ENCODE data around the gene SLC28A3. TPM values are rescaled to one million over a fixed set of nuclear protein-coding genes. Genes with fewer than 3 reads are reported as not detected.

The SLC28A3 gene
- total RNA-seq, 2 donors from 2014 or later = 0.09 to 2.8 TPM

DNA sequence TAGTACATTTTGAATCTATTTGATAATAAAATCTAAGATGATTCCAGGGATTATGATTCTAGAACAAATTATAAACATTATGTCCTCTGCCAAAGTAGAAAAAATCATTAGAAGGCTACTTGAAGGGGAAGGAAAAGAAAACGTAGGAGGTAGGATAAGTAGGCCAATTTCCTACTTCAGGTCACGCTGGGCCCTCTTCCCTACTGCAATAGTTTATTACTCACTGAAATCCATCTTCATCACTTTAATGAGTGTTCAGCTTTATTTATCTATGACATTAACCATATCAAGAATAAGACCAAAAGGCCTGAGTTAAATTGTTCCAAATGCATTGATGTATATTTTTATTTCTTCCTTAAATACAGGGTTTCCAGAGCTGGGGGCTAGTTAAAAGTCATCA lies 21.6 kb downstream of the SLC28A3 start:
- DNase-seq (ENCODE audit: low spot score in 2 of 2) (no peak), ATAC-seq (no peak)
- Mint-ChIP-seq H3K9me3 (no peaks in the 10 kb centered on the region), H3K27ac (no peak overlapping the region), H3K36me3 (no peaks in the 10 kb centered on the region)

DNA sequence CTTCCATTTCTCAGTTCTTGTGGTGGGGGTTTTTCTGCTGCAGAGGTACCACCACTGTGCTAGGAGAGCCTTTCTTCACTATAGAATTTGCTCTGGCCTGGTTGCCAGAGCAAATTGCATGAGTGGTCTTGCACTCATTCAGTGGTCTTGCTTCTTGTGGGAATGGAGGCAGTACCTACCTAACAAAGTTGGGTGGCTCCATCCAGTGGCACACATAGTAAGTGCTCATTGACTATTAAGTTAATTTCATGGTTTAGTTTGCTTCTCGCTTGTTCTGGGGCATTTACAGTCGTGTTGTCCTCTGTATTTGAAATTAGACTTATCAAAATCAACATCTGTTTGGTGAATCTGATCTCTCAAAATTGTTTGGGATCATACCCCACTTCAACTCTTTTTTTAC lies 23.0 kb downstream of the SLC28A3 start:
- Mint-ChIP-seq H3K9me3 (no peaks in the 10 kb centered on the region), H3K36me3 (no peaks in the 10 kb centered on the region), H3K27ac (no peak overlapping the region)
- no peak for DNase-seq (ENCODE audit: low spot score in 2 of 2)
- peak in 1 of 2 donors; percentile 70 for ATAC-seq

DNA sequence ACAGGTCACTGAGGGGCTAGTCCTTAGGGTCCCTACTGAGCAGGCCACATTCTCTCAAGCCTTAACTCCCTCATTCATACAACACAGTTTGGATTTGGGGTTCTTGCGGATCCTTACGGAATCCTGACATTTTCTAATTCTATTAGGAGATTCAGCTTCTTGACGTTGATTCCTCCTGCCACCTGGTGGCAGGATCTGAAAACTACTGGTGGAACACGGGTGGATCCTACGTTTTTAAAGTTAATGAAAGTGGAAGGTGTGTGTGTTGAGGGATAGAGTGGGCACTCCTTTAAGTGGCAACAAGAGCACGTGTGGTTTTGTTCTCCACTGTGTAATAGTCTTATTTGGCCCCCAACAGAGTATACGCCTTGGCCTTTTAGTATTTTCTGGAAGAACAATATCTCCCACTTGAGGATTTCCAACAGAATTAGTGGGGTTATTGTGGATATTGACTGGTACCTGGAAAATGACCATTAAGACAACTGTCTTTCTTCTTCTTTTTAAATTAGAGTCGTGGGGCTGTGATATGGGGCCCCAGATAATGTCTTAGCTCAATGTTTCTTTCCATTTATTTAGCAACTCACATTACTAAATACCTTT lies 25.2 kb downstream of the SLC28A3 start:
- H3K36me3 Mint-ChIP-seq = no peaks in the 10 kb centered on the region
- H3K9me3 Mint-ChIP-seq = no peaks in the 10 kb centered on the region
- ATAC-seq = peak; percentile 65 to 77
- peak overlapping the region in 1 of 2 donors; percentile 52 for H3K27ac Mint-ChIP-seq
- DNase-seq (ENCODE audit: low spot score in 2 of 2) = peak in 1 of 2 donors; percentile 67

DNA sequence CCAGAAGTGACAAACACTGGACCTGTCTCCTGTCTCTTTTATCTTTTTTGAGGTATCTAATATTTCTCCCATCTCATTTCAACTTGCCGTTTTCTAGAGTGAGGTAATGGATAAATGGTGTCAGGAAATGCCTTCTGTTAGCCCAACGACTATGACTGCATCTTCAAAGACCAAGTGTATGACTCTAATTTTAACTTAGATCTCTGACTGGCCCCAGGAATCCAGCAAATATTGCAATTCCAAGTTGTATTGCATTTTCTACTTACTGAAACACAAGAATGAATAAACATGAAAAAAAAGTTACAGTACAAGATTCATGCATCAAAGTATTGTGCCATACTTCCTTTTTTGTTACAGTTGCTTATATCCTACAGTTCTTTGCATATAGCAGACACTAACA lies 26.3 kb downstream of the SLC28A3 start:
- Mint-ChIP-seq H3K9me3 (no peaks in the 10 kb centered on the region), H3K36me3 (no peaks in the 10 kb centered on the region), H3K27ac (peak overlapping the region in 1 of 2 donors; percentile 52)
- ATAC-seq = no peak
- no peak for DNase-seq (ENCODE audit: low spot score in 2 of 2)

DNA sequence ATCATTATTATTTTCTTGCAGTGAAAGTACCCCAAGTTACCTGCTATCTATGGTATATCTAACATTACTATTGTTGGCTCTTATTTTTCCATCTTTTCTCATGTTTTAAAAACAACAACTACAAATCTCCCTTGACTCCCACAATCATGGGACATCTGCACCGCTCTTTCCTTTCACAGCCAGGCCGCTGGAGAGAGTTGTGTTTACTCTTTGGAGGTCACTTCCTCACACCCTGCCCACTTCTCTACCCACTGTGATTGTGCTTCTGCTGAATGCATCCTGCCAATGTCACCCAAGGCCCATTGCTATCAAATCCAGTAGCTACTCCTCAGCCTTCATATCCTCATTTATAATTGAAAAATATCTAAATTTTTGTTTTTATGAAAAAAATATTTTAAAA lies 29.7 kb downstream of the SLC28A3 start:
- DNase-seq (ENCODE audit: low spot score in 2 of 2) (no peak), ATAC-seq (no peak)
- no peaks in the 10 kb centered on the region for H3K36me3 Mint-ChIP-seq
- no peaks in the 10 kb centered on the region for H3K9me3 Mint-ChIP-seq
- no peak overlapping the region for H3K27ac Mint-ChIP-seq

DNA sequence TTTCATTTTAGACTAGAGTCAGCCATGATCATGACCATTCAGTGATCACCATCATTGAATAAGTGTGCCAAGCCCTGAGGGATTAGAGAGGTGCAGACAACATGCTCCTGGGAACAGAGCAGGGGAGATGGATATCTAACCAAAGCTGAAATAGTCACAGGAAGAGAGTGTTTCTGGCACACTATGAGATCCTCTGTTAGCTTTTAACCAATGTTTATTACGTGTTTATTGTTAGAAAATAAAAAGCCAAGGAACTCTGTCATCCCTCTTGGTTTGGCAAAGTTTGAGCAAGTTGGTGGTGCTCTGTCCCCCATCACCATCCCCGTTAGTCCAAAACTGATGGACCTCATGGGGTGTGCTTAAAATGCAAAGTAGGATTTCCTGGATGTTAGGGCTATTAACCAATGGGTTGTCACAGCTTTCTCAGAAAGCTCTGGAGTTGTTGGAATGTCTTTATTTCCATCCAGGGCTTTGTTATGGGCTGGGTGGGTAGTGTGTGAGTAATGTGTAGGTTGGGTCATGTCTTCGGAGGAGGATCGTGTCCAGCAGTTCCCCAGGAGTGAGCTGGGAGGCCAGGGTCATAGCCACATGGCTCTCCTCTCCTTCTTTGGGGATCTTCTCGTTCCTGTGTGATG lies 34.9 kb downstream of the SLC28A3 start:
- Mint-ChIP-seq H3K36me3 (peaks cover 0 to 15% of the 10 kb centered on the region in 2 donors), H3K9me3 (peaks cover 0 to 15% of the 10 kb centered on the region in 2 donors), H3K27ac (peak overlapping the region in 1 of 2 donors; percentile 4)
- DNase-seq (ENCODE audit: low spot score in 2 of 2) (no peak), ATAC-seq (no peak)

DNA sequence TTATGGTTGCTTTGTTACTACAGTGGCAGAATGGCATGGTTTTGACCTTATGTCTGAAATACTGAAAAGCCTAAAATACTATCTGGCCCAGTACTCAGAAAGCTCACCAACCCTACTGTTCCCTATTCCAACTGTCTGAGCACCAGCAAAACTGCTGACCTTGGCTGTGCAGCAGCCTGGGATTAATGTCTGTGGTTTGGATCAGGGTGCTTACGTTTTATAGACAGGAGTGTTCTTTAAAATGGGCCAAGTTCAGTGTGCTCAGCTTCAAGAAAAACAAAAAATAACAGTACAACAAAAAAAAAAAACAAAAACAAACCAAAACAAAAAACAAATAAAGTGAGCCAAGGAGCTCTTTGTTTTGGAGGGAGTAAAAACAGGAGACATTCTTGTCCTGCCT lies 36.4 kb downstream of the SLC28A3 start:
- peaks cover 0 to 23% of the 10 kb centered on the region in 2 donors for H3K36me3 Mint-ChIP-seq
- ATAC-seq (no peak), DNase-seq (ENCODE audit: low spot score in 2 of 2) (no peak)
- H3K27ac Mint-ChIP-seq = no peak overlapping the region
- H3K9me3 Mint-ChIP-seq = peaks cover 0 to 17% of the 10 kb centered on the region in 2 donors

DNA sequence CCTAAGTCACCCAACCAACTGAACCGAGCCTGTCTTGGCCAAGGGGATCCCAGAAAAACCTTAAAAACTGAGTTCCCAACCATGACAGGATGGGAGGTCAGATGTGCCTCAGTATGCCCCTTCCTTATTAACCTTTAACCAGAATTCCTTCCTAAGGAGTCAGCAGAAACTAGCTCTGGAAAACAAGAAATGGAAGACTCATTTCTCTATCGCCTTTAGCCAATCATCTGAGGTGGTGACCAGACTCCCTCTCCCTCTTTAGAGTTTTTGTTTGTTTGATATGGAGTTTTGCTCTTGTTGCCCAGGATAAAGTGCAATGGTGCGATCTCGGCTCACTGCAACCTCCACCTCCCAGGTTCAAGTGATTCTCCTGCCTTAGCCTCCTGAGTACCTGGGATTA lies 37.5 kb downstream of the SLC28A3 start:
- peaks cover 0 to 22% of the 10 kb centered on the region in 2 donors for H3K9me3 Mint-ChIP-seq
- DNase-seq (ENCODE audit: low spot score in 2 of 2) (no peak), ATAC-seq (no peak)
- peaks cover 0 to 33% of the 10 kb centered on the region in 2 donors for H3K36me3 Mint-ChIP-seq
- H3K27ac Mint-ChIP-seq = no peak overlapping the region

DNA sequence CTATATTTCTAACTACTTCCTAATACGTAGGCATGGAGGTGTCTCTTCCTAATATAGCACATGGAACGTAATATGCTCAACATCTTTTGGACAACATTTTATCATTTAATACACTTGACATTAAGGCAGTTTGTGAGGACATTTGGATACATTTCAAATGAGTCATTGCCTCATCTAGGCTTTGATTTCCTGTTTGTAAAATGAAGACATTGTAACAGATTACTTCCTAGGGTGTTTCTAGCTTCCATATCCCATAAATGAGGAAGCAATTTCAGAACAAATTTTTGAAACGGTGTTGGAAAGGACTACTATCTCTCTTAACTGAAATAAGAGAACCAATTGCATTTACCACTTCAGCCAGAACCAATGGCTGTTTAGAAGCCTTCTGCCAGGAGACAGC lies 38.7 kb downstream of the SLC28A3 start:
- Mint-ChIP-seq H3K36me3 (peaks cover 0 to 43% of the 10 kb centered on the region in 2 donors), H3K27ac (no peak overlapping the region), H3K9me3 (peaks cover 0 to 29% of the 10 kb centered on the region in 2 donors)
- no peak for DNase-seq (ENCODE audit: low spot score in 2 of 2)
- ATAC-seq = peak in 1 of 2 donors; percentile 8

DNA sequence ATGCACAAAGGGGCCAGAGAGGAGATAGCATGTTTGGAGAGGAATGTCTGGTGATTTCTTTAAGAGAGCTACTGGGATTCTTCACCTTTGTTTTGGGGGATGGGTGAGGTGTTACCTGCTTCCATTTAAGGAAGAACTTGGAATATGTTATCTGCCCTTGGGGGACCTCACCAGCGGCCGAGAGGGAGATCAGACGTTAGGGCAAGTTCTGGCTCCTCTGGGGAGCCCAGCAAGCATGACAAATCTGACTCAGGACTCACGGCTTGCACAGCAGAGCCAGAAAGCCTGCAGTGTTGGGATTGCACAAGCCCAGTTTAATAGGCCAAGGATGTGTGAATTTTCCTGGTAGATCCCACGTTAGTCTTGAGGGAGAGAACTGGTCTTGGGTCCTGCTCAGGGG lies 40.3 kb downstream of the SLC28A3 start:
- ATAC-seq = no peak
- peaks cover 0 to 29% of the 10 kb centered on the region in 2 donors for H3K9me3 Mint-ChIP-seq
- H3K36me3 Mint-ChIP-seq = peaks cover 0 to 43% of the 10 kb centered on the region in 2 donors
- DNase-seq (ENCODE audit: low spot score in 2 of 2) = no peak
- H3K27ac Mint-ChIP-seq = peak overlapping the region in 1 of 2 donors; percentile 33

DNA sequence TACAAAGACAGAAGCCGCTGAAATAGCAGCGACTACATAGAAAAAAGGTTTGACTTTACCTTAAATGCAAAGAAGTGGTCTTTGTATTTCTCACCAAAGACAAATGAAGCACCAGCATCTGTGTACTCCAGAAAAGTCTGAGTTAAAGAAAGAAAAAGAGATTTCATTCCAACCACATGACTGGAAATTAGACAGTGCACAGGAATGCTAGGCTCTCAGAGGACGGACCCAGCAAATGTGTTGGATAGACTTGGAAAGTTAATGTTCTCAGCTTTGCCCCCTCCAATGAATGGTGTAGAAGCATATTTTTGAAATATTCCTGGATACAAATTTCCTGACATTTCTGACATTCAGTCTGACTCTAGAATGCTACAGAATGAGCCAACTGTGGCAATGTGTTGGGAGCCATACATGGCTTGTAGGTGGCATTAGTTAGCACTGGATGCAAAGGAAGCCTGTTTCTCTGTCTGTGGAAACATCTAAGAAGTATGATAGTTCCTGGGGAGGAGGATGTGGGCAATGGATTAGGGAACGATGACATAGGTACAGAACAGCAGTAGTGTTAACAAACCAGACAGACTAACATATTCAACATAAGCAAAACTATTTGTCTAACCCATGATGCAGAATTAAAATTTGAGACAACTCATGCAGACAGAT lies 43.3 kb downstream of the SLC28A3 start:
- Mint-ChIP-seq H3K27ac (peak overlapping the region; percentile 84 to 98), H3K36me3 (peaks cover 0 to 49% of the 10 kb centered on the region in 2 donors), H3K9me3 (peaks cover 2 to 28% of the 10 kb centered on the region in 2 donors)
- ATAC-seq (no peak), DNase-seq (ENCODE audit: low spot score in 2 of 2) (no peak)

DNA sequence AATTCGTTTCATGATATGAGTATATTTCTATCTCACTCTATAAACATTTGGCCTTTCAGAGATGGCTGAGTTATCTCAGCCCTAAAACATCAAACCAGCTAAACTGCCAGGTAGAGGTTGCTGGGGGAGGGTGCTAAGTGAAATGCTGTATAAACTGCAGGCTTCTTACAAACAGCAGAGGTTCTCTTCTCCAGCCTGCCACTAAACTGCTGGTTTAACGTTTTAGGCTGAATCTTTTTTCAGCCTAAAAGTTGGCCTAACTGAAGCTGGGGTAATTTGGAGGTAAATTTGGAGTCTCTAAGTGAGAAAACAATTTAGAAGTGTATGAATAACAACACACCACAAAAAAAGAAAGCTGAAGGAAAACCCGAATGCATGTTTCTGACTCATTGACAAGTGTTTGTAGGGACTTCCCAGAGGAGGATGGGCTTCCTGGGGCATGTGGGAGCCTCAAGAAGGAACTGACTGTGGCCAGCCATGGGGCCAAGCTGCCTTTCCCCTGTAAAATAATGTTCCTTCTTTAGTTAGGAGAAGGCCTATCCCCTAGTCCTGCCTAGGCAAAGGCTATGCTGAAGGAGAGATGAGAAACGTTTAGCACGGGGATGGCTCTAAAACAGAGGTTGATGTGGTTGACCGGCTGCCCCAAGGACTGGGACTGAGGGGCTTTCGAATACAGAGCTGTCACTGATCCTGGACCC lies 44.3 kb downstream of the SLC28A3 start:
- Mint-ChIP-seq H3K9me3 (peaks cover 5 to 23% of the 10 kb centered on the region in 2 donors), H3K36me3 (peaks cover 0 to 46% of the 10 kb centered on the region in 2 donors), H3K27ac (peak overlapping the region; percentile 84 to 98)
- ATAC-seq (peak; percentile 89 to 90), DNase-seq (ENCODE audit: low spot score in 2 of 2) (peak; percentile 64 to 68)

DNA sequence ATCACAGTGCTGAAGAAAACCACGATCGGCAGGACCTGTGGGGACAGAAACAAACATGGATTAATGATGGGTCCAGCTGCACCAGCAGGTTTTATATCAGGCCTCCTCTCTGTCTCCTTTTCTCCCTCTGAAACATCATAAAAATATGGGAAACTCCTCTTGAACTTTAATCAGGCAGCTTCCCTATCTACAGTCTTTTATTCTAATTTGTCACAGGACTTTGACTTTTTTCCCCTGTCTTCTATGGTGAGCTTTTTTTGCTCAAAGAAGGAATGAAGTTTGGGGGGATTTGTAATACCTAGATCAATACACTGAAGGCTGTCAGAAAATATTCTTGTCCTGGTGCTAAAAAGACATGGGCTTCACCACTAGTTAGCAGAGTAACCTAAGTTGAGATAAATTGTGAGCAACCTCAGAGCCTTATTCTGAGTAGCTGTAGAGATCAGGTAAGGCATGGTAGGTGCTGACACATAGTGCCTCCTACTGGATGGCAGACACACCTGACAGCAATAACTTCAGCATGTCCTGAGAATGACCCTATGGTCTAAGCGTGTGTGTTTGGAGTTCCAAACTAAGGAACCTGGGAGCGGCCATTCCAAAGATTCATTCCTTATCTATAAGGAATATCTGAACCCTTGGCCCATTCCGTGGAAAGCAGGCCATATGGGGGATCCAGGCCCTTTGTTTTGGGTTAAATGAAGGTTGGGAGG lies 46.2 kb downstream of the SLC28A3 start:
- peaks cover 5 to 23% of the 10 kb centered on the region in 2 donors for H3K9me3 Mint-ChIP-seq
- H3K36me3 Mint-ChIP-seq = peaks cover 5 to 44% of the 10 kb centered on the region in 2 donors
- ATAC-seq (no peak), DNase-seq (ENCODE audit: low spot score in 2 of 2) (no peak)
- H3K27ac Mint-ChIP-seq = peak overlapping the region; percentile 84 to 98

DNA sequence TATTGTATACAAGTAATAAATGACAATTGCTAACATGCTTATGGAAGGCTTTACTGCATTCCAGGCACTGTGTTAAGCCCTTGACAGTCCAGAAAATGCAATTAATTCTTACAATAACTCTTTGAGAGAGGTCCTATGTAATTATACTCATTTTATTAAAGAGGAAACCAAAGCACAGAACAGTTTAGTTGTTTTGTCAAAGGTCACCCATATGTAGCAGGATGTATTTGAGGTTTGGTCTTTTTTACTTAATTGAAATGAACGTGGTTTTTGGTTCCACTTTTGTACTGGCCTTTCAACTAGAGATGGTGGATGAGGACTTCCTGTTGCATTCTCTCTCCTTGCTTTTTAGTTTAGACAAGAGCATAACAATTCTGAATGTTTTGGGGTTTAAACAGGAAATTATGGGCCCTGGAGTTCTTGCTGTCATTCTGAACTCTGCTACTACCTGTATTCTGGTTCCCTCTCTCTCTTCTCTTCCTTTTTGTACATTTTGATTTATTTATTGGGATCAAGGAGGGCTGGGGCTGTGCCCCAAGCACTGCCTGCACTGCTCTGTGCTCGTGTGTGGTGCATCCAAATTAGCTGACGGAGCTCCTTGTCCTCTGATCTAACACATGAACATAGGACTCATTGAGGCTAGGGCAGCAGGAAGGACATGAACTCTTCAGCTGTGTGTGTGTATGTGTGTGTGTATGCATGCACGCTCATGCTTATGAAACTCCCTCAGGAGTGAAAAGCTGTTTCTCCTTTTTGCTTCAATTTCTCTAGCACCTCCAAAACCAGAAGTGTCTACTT lies 47.4 kb downstream of the SLC28A3 start:
- ATAC-seq = peak in 1 of 2 donors; percentile 8

DNA sequence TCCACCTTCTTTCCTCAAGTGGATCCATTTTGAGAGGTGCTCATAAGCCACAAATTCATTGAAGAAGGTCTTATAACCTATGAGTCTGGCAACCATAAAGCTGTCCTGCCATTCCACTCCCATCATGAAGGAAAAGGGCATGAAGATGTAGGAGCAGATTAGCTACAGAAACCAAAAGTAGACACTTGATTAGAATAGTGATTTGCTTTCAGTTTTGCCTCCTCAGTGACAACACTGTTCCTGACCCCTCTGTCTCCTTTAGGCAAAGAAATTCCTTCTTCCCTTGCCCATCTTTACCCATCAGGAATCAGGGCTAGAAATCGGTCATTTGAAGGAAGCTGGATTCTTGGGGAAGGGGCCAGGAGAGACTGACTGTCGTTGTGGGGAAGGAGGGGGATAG lies 55.2 kb downstream of the SLC28A3 start:
- peak overlapping the region in 1 of 2 donors; percentile 88 for H3K27ac Mint-ChIP-seq
- no peak for DNase-seq (ENCODE audit: low spot score in 2 of 2)
- peaks cover 0 to 26% of the 10 kb centered on the region in 2 donors for H3K36me3 Mint-ChIP-seq
- peaks cover 0 to 10% of the 10 kb centered on the region in 2 donors for H3K9me3 Mint-ChIP-seq
- no peak for ATAC-seq

More for the DNA sequence above, 47.4 kb downstream of the SLC28A3 start:
- Mint-ChIP-seq H3K27ac (peak overlapping the region; percentile 84 to 98), H3K36me3 (peaks cover 5 to 41% of the 10 kb centered on the region in 2 donors), H3K9me3 (peaks cover 5 to 20% of the 10 kb centered on the region in 2 donors)
- DNase-seq (ENCODE audit: low spot score in 2 of 2) = no peak

DNA sequence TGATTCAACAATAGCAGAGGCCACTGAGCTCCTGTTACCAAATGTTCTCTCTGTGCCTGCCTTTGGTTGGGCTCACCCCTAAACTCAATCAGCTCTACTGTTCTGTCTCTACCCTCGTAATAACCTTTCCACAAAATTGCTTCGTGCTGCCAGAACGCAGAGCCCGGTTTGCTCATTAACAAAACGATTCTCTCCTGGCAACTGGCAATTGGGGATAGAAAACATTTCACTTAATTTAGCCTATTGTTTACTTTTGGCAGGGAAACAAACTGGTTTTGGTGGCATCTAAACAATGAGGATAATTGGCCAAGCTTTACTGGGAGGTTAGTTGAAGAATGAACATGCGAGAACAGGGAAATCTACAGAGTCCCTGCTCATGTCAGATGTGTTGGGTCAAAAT lies 56.6 kb downstream of the SLC28A3 start:
- Mint-ChIP-seq H3K36me3 (peaks cover 0 to 21% of the 10 kb centered on the region in 2 donors), H3K27ac (no peak overlapping the region)
- ATAC-seq = no peak

More for the DNA sequence above, 56.6 kb downstream of the SLC28A3 start:
- DNase-seq (ENCODE audit: low spot score in 2 of 2) = no peak
- H3K9me3 Mint-ChIP-seq = peaks cover 0 to 7% of the 10 kb centered on the region in 2 donors

Data from activated naive CD4-positive, alpha-beta T cell treated with anti-CD3 and anti-CD28 coated beads, Interleukin-2, amount 50 U/mL, for 72 hours (primary cell).